Astrocyte (in vitro differentiated cells and primary cell): ENCODE measurements around the gene GBGT1.

Experiments used
- CTCF ChIP-seq: IDR thresholded peaks from 2 replicates; pipeline ENCODE4 v1.5.1; 2011; ENCODE audit warnings: low read depth, mild to moderate bottlenecking, inconsistent platforms, low read length, moderate library complexity; ENCODE audit not compliant: insufficient read depth
- EZH2 ChIP-seq: IDR thresholded peaks from 2 replicates; pipeline ENCODE4 v1.6.1; 2012; ENCODE audit warnings: mild to moderate bottlenecking, low read length, inconsistent platforms; ENCODE audit not compliant: insufficient read depth

GRCh38 chr9:133129001-133129795, 34.5 kb downstream of the GBGT1 start:
- TF ChIP-seq CTCF (no peak), EZH2 (no peak)
